ENCODE measurements around the gene PIK3R6.
A peak's percentile ranks its signal among the peaks of the same experiment; 100 is the strongest.

Gene PIK3R6

DNA sequence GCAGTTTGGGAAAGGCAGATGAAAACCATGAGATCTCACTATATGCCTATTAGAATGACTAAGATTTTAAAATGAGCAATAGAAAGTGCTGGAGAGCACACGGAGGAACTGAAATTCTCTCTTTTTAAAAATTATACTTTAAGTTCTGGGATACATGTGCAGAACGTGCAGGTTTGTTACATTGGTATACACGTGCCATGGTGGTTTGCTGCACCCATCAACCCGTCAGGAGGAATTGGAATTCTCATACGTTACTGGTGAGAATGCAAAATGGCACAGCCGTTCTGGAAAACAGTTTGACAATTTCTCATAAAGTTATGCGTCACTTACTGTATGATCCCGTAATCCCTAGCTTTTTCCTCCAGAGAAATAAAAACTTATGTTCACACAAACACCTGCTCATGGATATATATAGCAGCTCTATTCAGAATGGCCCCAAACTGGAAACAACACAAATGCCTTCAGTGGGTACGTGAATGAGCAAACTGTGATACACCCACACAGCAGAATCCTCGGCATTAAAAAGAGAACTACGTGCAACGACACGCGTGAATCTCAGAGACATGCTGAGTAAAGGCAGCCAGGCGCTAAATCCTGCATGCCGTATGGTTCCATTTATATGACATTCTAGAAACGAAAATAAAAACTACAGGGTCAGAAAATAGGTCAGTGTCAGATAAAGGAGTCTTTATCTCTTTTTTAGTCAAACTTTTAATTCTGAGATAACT lies 11.8 kb downstream of the PIK3R6 start:
- no peak for DNase-seq (ENCODE audit: low read depth, low spot score)

- no peak for DNase-seq (ENCODE audit: low read depth, low spot score)
These were observed 15.9 kb downstream of the PIK3R6 start for GRCh38 chr17:8851600-8851999.

GRCh38 chr17:8849311-8850041 lies 18.0 kb downstream of the PIK3R6 start:
- DNase-seq (ENCODE audit: low read depth, low spot score): no peak

DNA sequence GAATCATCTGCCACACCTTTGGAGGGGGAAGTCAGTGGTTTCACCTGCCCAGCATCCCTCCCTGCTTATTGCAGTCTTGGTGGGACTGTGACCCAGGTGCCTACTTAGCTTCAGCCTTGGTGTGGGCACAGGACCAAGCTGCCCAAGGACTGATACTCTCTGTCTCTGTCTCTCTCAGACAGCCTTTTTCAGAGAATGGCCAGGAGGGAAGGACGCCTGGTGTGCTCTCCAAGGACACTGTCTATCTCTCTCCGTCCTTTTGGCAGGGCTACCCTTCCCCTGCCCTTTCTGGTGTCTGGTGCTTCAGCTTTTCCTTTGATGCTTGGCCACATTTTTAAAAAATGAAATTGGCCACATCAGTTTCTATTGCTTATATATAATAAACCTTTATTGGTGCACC lies 19.6 kb downstream of the PIK3R6 start:
- DNase-seq (ENCODE audit: low read depth, low spot score): no peak

DNA sequence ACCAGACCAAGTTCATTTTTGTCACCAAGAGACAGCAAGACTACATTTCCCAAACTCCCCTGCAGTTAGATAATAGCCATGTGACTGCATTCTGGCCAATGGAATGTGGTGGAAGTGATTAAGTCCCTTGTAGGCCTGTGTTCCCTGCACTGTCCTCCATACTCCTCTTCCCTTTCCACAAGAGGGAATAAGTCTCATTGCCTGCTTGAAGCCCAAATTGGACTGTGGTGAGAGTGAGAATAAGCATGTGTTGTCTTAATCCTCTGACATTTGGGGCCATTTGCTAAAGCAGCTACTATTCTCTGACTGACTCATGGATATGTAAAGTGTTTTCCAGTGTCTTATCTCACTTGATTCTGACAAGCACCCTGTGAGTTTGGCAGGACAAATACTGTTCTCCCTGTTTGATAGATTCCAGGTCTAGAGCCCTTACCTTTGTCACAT lies 20.7 kb downstream of the PIK3R6 start:
- peak; percentile 73 for DNase-seq (ENCODE audit: low read depth, low spot score)

DNA sequence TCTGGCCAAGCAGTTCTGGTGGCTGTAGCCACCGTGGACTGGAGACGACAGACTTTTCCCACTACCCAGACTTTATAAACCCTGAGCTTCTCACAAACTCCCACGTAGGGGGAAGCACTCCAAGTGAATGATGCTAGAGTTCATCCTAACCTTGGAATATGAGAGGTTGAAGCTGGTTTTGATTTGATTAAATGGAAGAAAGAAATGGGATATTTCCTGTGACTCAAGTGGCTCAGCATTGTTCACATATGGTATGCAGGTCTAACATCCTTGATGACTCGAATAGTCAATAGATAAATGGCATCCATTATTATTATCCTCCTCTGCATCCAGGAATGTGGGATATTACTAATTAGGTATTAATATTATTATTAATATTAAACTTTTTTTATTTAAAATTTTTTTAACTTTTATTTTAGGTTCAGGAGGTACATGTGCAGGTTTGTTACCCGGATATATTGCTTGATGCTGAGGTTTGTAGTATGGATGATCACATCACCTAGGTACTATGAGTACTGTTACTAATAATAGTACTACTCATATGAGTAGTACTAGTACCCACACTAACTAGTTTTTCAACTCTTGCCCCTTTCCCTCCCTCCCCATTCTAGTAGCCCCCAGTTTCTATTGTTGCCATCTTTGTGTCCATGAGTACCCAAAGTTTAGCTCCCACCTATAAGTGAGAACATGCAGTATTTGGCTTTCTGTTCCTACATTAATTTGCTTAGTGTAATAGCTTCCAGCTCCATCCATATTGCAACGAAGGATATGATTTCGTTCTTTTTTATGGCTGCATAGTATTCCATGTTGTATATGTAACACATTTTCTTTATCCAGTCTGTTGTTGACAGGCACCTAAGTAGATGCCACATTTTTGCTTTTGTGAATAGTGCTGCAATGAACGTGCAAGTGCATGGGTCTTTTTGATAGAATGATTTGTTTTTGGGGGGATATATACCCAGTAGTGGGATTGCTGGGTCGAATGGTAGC lies 22.9 kb downstream of the PIK3R6 start:
- no peak for DNase-seq (ENCODE audit: low read depth, low spot score)

DNA sequence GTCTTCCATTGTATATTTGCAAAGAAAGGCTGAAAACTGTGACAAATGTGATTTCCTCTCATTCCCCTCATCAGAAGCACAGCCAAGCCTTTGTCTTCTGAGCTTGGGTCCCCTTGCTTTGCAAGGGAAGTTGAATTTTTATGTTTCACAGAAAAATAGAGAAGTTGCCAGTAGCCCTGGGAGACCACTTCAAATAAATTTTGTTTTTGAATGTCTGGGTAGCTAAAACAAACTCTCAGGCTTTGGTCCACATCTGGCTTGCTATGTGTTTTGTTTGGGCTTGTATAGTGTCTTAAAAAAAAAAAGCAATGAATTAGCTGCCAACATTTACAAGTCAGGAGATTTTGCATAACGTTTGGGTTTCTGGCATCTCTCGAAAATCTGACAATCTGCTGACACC lies 24.1 kb downstream of the PIK3R6 start:
- DNase-seq (ENCODE audit: low read depth, low spot score): no peak

- no peak for DNase-seq (ENCODE audit: low read depth, low spot score)
These were observed 25.6 kb downstream of the PIK3R6 start for GRCh38 chr17:8841844-8842243.

DNA sequence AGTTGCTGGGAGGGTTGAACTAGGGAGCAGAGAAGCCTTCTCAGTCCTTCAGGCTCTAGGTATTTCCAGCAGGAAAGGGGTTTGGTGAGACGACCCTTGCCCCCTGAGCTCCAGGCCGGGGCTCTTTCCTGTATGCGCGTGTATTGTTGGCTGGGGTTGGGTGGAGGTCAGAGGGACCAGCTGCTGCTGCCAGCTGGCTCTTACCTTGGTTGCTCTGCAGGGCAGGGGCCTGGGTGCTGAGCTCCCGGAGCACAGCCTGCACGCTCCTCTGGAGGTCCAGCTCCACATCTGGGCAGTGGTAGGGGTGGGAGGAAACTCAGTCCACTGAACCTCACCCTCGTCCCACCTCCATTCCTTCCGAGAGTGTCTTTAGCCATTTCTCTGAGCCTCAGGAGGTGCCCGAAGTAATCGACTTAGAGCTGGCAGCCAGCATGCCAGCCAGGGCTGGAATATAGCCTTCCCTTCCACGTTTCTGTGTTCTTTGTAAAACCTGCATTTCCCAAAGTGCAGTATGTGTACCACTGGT lies 28.0 kb downstream of the PIK3R6 start:
- DNase-seq (ENCODE audit: low read depth, low spot score): no peak

GRCh38 chr17:8838551-8839095 lies 28.9 kb downstream of the PIK3R6 start:
- no peak for DNase-seq (ENCODE audit: low read depth, low spot score)

DNA sequence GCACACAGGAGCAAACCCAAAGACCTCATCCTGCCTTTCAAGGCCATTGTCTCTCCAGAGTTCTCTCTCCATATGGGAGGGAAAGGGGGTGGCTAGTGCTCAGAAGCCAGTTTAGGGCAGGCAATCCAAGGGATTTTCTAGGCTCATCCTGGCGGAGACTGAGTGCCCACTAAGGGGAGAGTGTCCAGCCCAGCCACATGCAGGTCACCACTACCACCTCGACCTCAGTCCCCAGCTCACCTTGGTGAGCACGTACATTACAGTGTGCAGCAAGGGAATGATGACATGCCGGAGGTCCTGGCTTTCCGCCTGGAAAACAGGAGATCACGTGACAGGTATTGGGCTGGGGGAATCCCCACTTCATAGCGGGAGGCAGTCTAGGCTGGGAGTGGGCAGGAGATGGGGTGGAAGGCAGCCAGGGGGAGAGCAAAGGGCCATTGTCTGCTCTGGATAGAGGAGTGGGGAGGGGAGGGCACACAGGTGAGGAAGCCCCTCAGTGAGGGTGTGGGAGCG lies 29.9 kb downstream of the PIK3R6 start:
- DNase-seq (ENCODE audit: low read depth, low spot score): no peak

DNA sequence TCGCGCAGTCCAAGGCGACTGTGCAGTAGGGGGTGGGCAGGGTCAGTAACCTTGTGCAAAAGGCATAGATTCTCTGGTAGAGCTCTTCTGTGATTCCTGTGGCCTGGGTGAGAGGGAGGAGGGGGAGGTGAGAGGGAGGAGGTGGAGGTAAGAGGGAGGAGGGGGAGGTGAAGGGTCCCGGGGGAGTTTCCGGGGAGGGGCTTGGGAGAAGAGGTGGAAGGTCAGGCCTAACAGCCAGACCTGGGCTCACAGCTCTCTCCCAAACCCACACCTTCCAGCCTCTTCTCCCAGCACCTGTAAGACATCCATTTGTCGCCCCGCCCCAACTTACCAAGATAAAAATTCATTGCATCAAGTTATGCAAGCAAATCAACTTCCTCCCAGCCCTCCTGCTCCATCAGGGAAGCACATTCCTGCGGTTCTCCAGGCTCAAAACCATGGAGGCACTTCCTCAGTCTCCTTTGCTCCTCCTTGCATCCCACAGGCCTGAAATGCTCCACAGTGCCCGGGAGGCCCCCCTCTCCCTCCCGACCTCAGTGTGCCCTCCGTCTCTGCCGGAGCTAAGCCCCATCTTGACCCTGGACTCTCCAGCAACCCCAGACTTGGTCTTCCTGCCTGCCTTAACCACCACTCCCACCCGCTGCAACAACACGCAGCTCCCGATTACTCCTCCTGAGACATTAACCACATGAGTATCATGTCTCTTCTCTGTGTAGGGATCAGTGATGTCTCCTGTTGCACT lies 30.5 kb downstream of the PIK3R6 start:
- no peak for DNase-seq (ENCODE audit: low read depth, low spot score)

- no peak for DNase-seq (ENCODE audit: low read depth, low spot score)
These were observed 31.7 kb downstream of the PIK3R6 start for GRCh38 chr17:8835631-8836364.

- DNase-seq (ENCODE audit: low read depth, low spot score): no peak
These were observed 32.4 kb downstream of the PIK3R6 start for GRCh38 chr17:8835106-8835505.

GRCh38 chr17:8832711-8833352 lies 34.6 kb downstream of the PIK3R6 start:
- DNase-seq (ENCODE audit: low read depth, low spot score): no peak

DNA sequence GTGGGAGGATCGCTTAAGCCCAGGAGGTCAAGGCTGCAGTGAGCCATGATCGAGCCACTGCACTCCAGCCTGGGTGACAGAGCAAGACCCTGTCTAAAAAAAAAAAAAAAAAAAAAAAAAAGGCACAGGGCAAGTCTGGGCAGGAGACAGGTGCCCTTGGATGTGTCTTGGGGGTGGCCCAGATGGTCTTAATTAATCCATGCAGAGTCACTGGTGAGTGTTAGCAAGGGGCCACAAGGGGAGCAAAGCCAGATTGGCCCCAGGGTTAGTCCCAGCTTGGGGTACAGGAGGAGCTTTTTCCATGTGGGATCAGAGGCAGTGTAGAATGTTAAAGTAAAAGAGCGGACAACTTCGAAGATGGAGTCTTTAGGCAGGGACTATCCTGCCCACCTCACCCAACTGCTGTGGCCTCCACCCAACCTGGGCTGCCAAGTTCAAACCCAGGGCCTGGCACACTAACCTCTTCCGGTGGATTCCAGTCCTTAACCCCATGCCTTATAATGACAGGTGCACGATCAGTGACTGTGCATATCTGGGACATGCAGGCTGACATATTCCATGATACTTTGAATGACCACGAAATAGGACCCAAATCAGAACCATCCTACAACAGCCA lies 36.1 kb downstream of the PIK3R6 start:
- DNase-seq (ENCODE audit: low read depth, low spot score): no peak

- no peak for DNase-seq (ENCODE audit: low read depth, low spot score)
These were observed 37.3 kb downstream of the PIK3R6 start for GRCh38 chr17:8830141-8830540.

DNA sequence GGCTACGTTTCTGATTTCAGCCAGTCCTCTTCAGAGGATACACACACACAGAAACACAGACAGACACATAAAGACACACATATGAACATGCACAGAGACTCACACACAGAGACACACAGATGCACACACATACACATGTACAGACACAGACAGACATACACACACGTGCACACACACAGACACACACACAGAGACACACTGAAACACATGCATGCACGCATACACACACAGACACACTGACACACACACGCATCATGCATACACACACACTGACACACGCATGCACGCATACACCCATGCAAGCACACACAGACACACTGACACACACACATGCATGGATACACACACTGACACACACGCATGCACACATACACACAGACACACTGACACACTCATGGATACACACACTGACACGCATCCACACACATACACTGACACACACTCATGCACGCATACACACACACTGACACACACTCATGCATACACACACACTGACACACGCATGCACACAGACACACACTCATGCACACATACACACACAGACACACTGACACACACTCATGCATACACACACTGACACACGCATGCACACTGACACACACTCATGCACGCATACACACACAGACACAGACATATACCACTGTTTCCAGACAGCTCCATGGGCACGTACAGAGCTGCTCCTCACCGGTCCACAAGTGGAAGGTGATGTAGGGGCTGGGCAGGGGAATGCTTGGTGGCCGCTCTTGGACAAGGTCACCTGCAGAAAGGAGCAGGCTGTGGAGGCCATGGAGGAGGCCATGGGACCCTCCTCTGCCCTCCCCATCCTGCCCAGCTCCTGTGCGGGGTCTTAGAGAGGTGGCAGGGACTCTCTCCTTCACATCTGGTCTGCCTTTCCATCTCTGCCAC lies 38.2 kb downstream of the PIK3R6 start:
- DNase-seq (ENCODE audit: low read depth, low spot score): no peak
